ENCODE measurements around the gene PEX14. TPM values are rescaled to one million over a fixed set of nuclear protein-coding genes. Genes with fewer than 3 reads are reported as not detected.

The PEX14 gene
- total RNA-seq, 1 donor = 15.2 TPM

GRCh38 chr1:10557714-10558113 lies 83.0 kb downstream of the PEX14 start:
- peaks cover 7% of the 10 kb centered on the region for H3K79me2 ChIP-seq (ENCODE audit: insufficient read depth, low read length)
- H3K9me3 ChIP-seq (ENCODE audit: low read depth, low read length) = no peaks in the 10 kb centered on the region
- peaks cover 25% of the 10 kb centered on the region for H4K20me1 ChIP-seq (ENCODE audit: insufficient read depth, low read length)
- no peaks in the 10 kb centered on the region for H3K36me3 ChIP-seq (ENCODE audit: insufficient read depth, low read length)
- H3K4me3 ChIP-seq (ENCODE audit: insufficient read depth, low read length) = no peak overlapping the region
- H3K4me2 ChIP-seq (ENCODE audit: insufficient read depth, low read length) = no peak overlapping the region
- peaks cover 12% of the 10 kb centered on the region for H3K4me1 ChIP-seq (ENCODE audit: insufficient read depth, low read length)
- no peak for DNase-seq (ENCODE audit: insufficient read length, low spot score, missing footprints)
- no peak overlapping the region for H3K27ac ChIP-seq (ENCODE audit: low read depth, low read length)
- H2AFZ ChIP-seq (ENCODE audit: low read length) = no peak overlapping the region
- TF ChIP-seq, protein P1, sequence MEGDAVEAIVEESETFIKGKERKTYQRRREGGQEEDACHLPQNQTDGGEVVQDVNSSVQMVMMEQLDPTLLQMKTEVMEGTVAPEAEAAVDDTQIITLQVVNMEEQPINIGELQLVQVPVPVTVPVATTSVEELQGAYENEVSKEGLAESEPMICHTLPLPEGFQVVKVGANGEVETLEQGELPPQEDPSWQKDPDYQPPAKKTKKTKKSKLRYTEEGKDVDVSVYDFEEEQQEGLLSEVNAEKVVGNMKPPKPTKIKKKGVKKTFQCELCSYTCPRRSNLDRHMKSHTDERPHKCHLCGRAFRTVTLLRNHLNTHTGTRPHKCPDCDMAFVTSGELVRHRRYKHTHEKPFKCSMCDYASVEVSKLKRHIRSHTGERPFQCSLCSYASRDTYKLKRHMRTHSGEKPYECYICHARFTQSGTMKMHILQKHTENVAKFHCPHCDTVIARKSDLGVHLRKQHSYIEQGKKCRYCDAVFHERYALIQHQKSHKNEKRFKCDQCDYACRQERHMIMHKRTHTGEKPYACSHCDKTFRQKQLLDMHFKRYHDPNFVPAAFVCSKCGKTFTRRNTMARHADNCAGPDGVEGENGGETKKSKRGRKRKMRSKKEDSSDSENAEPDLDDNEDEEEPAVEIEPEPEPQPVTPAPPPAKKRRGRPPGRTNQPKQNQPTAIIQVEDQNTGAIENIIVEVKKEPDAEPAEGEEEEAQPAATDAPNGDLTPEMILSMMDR (IDR thresholded peaks at IDR 0.05; ENCODE audit: extremely low read depth, low read depth, low read length) = no peak
- H3K27me3 ChIP-seq (ENCODE audit: insufficient read depth, low read length) = no peaks in the 10 kb centered on the region

DNA sequence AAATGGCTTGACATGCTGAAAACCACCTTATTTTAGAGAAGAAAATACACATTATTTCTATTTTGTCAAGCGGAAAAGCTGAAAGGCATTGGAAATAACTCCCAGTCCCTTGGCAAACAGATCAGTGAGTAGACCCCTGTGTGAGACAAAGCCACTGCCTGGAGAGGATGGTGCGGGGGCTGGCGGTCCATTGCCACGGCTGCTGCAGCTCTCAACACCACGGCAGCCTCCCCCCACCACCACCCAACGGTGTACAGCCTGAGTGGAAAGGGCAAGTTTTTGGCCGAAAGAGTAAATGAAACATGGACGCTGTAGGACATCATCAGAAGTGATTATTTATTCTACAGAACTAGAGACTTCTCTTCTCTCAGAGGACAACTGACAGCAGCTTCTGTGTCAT lies 84.6 kb downstream of the PEX14 start:
- H3K4me2 ChIP-seq (ENCODE audit: insufficient read depth, low read length) = no peak overlapping the region
- peaks cover 12% of the 10 kb centered on the region for H3K4me1 ChIP-seq (ENCODE audit: insufficient read depth, low read length)
- no peak overlapping the region for H3K27ac ChIP-seq (ENCODE audit: low read depth, low read length)
- no peaks in the 10 kb centered on the region for H3K9me3 ChIP-seq (ENCODE audit: low read depth, low read length)
- no peak for DNase-seq (ENCODE audit: insufficient read length, low spot score, missing footprints)
- H3K27me3 ChIP-seq (ENCODE audit: insufficient read depth, low read length) = no peaks in the 10 kb centered on the region
- H2AFZ ChIP-seq (ENCODE audit: low read length) = no peak overlapping the region
- TF ChIP-seq, protein P1 (IDR thresholded peaks at IDR 0.05; ENCODE audit: extremely low read depth, low read depth, low read length) = no peak
- no peaks in the 10 kb centered on the region for H3K36me3 ChIP-seq (ENCODE audit: insufficient read depth, low read length)
- H3K79me2 ChIP-seq (ENCODE audit: insufficient read depth, low read length) = peaks cover 7% of the 10 kb centered on the region
- peaks cover 22% of the 10 kb centered on the region for H4K20me1 ChIP-seq (ENCODE audit: insufficient read depth, low read length)
- no peak overlapping the region for H3K4me3 ChIP-seq (ENCODE audit: insufficient read depth, low read length)

DNA sequence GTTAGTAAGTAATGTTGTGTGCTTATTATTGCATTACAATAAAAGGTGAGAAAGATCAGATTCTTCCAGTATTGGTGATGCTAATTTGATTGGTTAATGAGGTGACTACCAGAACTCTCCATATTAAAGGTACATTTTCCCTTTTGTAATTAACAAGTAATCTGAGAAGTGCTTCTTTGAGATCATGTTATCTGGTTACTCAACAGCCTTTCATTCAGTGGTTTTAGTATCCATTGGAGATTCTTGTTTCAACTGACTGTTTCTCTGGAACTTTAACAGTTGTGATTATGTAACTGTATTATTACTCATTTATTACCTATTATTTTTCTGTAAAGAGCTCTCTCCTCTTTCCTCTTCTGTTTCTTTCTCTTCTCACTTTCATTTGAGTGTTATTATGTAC lies 86.7 kb downstream of the PEX14 start:
- no peaks in the 10 kb centered on the region for H3K27me3 ChIP-seq (ENCODE audit: insufficient read depth, low read length)
- H3K4me1 ChIP-seq (ENCODE audit: insufficient read depth, low read length) = peaks cover 12% of the 10 kb centered on the region
- H3K36me3 ChIP-seq (ENCODE audit: insufficient read depth, low read length) = no peaks in the 10 kb centered on the region
- H3K9me3 ChIP-seq (ENCODE audit: low read depth, low read length) = no peaks in the 10 kb centered on the region
- no peak overlapping the region for H3K4me3 ChIP-seq (ENCODE audit: insufficient read depth, low read length)
- peaks cover 4% of the 10 kb centered on the region for H3K79me2 ChIP-seq (ENCODE audit: insufficient read depth, low read length)
- H3K4me2 ChIP-seq (ENCODE audit: insufficient read depth, low read length) = no peak overlapping the region
- H2AFZ ChIP-seq (ENCODE audit: low read length) = no peak overlapping the region
- no peak for DNase-seq (ENCODE audit: insufficient read length, low spot score, missing footprints)
- TF ChIP-seq, protein P1 (IDR thresholded peaks at IDR 0.05; ENCODE audit: extremely low read depth, low read depth, low read length) = no peak
- peak overlapping the region; percentile 45 for H3K27ac ChIP-seq (ENCODE audit: low read depth, low read length)
- peaks cover 19% of the 10 kb centered on the region for H4K20me1 ChIP-seq (ENCODE audit: insufficient read depth, low read length)

- TF ChIP-seq, protein P1 (IDR thresholded peaks at IDR 0.05; ENCODE audit: extremely low read depth, low read depth, low read length) = peak; percentile 44
These were observed 87.2 kb downstream of the PEX14 start for GRCh38 chr1:10561955-10562354.

More at GRCh38 chr1:10561955-10562354, 87.2 kb downstream of the PEX14 start:
- H3K4me2 ChIP-seq (ENCODE audit: insufficient read depth, low read length) = no peak overlapping the region
- H4K20me1 ChIP-seq (ENCODE audit: insufficient read depth, low read length) = peaks cover 19% of the 10 kb centered on the region
- peaks cover 2% of the 10 kb centered on the region for H3K79me2 ChIP-seq (ENCODE audit: insufficient read depth, low read length)
- H3K27ac ChIP-seq (ENCODE audit: low read depth, low read length) = peak overlapping the region; percentile 45
- no peak overlapping the region for H2AFZ ChIP-seq (ENCODE audit: low read length)
- no peaks in the 10 kb centered on the region for H3K9me3 ChIP-seq (ENCODE audit: low read depth, low read length)
- H3K36me3 ChIP-seq (ENCODE audit: insufficient read depth, low read length) = no peaks in the 10 kb centered on the region
- no peaks in the 10 kb centered on the region for H3K27me3 ChIP-seq (ENCODE audit: insufficient read depth, low read length)
- DNase-seq (ENCODE audit: insufficient read length, low spot score, missing footprints) = no peak
- no peak overlapping the region for H3K4me3 ChIP-seq (ENCODE audit: insufficient read depth, low read length)
- H3K4me1 ChIP-seq (ENCODE audit: insufficient read depth, low read length) = peaks cover 12% of the 10 kb centered on the region

All from osteoblast (primary cell).